SIG-M5 treated with dmso at 0.1 percent for 504 hours (cell line): ENCODE measurements around the gene REEP5.
A peak's percentile ranks its signal among the peaks of the same experiment; 100 is the strongest.
"Not testable (repeated sequence)": the region's sequence is repeated elsewhere in the genome, so short reads cannot be mapped to it uniquely, and the experiment has no call there.

Experiments used
- DNase-seq: peaks from one replicate; lab custom pipeline; 2025; ENCODE audit not compliant: unreplicated experiment; lab: John Stamatoyannopoulos, UW

The REEP5 gene

DNA sequence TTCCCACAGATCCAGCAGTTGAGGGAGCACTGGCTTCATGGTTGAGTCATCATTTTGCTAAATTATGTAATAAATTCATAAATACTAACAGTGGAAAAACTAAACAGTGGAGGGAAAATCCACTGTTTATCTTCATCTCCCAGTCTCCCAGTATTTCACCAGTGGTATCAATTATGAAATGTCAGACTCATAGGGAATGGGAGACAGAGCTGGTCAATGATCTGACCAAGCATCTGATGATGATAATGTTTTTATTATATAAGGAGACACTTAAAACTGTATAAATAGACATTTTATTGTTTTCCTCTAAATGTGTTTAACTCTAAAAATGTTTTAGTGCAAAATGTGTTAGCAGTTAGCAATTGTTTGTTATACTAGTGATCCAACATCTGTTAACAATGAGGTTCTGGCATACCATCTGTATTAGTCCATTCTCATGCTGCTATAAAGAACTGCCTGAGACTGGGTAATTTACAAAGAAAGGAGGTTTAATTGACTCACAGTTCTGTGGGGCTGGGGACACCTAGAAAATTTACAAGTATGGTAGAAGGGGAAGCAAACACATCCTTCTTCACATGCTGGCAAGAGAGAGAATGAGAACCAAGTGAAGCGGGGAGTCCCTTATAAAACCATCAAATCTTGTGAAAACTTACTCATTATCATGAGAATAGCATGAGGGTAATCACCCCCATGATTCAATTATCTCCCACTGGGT is 11.8 kb upstream of the REEP5 start:
- DNase-seq, result no peak

GRCh38 chr5:112933105-112933504 is 11.1 kb upstream of the REEP5 start:
- no peak for DNase-seq

- no peak for DNase-seq
Observed at GRCh38 chr5:112931473-112931872, 9.4 kb upstream of the REEP5 start.

- DNase-seq, result peak; percentile 95
Observed at GRCh38 chr5:112930082-112930344, 8.0 kb upstream of the REEP5 start.

DNA sequence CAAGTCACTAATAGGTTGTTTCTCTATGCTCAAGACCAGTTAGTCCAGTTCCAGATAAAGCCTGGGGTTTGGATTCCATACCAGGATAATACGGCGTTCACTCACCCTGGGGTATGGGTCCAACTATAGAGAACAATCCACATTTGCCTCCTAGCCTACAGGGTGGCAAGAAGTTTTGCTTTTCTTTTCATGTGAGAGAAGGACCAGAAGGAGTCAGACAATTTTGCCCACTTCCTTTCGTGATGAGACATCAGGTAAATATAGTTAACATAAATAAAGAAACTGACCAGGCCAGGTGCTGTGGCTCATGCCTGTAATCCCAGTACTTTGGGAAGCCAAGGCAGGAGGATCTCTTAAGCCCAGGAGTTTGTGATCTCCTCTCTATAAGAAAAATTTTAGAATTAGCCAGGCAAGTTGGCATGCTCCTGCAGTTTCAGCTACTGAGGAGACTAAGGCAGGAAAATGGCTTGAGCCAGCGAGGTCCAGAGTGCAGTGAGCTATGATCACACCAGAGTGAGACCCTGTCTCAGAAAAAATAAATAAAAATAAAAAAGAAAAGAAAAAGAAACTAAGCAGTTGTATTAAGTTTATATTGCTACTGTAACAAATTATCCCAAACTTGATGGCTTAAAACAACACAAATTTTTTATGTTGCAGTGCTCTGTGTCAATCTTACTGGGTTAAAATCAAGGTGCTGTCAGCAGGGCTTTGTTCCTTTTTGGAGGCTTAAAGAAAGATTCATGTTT is 7.5 kb upstream of the REEP5 start:
- no peak for DNase-seq

GRCh38 chr5:112923988-112924387 is 2.0 kb upstream of the REEP5 start:
- no peak for DNase-seq

DNA sequence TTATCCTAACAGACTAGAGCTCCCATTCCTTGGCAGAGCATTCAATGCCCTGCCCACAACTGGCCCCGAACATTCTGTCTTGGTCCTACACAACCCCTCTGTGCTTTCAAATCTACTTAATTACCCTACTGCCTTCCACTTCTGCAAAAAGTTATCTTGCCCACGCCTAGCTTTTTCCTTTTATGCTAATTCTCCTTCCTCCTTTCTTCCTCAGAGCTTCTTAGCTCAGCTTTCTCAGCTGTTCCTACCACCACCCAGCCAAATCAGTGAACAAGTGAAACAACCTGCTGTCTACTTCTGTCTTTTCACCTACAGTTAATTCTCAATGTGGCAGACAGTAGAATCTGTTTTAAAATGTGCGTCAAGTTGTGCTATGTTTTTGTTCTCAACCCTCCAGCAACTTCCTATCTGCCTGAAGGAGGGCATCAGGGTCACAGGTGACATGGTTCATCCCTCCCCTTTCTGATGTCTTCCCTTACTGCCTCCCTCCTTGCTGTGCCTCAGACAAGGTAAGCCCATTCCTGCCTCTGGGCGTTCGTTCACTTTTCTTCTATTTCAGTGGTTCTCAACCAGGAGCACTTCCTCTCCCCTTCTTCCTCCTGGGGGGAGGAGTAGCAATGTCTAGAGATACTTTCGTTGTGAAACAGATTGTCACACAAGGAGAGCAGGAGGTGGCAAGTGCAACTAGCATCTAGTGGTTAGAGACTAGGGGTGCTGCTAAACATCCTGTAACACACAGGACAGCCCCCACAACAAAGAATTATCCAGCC is 1.3 kb upstream of the REEP5 start:
- peak; percentile 91 for DNase-seq

DNA sequence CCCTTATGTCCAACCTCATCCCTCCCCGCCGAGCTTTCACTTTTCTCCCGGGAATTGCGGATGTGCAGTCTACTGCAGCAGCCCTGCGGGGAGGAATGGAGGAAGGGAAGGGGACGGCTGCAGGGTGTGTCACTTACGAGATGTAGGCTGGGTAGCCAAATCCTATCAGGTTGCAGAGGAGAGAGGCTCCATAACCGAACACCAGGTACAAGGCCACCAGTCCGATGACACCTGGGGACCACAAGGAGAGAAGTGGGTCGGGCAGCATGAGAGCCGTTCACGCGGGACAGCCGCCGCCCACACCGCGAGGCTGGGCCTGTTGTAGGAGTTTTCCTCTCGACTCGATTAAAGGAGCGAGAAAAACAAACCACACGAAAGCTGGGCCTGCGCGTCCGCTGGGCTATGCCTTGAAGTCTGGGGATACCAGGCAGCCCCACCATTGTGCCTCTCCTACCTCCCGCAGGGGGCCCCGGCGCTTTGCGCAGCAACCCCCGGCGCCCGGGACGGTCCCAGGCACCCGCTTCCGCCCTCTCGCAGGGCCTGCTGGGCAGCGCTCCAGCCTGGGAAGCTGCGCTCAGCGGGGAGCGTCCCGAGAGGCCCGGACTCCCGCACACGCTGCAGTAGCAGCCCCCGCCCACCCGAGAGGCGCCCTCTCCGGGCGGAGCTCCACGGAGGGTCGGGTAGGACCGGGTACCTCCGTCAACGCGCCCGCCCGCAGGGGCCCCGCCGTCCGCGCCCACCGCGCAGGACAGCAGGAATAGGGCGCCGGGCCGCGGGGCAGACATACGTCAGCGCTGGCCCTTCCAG is 798 bp downstream of the REEP5 start:
- DNase-seq, result peak; percentile 54

DNA sequence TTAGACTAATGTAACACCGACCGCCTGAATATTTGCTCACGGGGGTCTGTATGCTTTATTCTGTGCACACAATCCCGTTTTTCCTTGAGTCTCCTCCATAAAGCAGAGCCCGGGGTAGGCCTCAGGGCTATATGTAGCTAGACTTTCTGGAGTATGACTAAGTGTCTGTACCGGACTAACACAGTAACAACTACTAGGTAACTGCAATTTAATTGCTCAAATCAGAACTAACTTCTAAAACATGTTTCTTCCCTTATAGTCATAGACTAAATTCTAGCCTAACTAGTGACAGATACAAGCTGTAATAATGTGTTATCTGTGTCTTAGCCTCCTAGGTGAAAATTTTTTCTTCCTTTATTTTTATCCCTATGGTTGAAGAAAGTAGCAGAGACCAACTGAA is 2.1 kb downstream of the REEP5 start:
- no peak for DNase-seq

DNA sequence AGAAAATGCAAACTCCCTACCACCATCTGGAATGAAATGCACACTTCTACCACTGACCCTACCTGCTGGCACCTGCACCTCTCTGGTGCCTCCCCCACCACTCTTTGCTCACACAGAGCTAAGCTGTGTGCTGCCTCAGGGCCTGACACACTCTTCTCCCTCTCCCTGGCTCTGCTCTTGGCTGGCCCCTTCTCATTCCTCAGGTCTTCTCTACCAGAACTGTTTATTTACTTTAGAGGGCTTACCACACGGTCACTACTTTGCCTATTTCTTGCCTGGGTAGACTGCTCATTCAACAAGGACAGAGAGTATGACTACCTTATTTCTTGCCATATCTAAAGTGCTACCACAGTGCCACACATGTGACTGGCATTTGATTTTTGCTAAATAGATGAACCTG is 3.3 kb downstream of the REEP5 start:
- DNase-seq, result no peak

- DNase-seq, result no peak
Observed at GRCh38 chr5:112918136-112918535, 3.9 kb downstream of the REEP5 start.

DNA sequence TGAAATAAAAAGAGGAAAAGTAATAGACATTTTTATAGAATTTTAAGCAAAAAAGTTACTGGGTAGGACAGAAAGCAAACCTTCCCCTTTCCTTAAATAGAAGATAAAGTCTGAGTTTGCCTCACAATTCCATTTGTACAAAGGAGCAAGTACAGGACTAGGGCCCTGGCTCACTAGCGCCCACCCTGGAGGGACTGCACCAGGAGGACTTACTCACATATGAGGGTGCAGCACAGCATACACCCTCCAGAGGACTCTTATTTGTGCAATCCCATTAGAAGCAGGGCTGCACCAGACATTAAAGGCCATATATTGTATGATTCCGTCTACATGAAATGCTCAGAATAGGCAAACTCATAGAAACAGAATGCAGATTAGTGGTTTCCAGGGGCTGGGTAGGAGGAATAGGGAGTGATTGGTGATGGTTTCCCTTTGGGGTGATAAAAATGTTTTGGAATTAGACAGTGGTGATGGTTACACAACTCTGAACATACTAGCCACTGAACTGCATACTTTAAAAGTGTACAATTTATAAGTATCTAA is 4.5 kb downstream of the REEP5 start:
- peak; percentile 25 for DNase-seq

DNA sequence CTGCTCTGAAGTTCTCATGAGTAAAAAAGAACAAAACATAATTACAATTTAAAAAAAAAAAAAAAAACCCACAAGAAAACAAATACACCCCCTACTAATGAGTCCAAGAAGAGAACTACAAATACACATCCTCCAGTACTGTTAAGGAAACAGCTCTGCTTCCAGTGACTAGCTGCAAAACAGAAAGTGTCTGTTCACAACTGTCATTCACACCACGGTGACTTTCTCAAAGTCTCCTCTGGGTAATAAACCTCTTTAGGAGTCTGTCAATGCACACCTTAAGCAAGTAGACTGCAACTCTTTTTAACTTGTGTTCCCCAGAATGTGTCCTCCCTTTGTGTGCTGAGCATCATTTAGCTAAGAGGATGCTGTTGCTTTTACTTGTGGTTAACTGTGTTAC is 6.2 kb downstream of the REEP5 start:
- no peak for DNase-seq

DNA sequence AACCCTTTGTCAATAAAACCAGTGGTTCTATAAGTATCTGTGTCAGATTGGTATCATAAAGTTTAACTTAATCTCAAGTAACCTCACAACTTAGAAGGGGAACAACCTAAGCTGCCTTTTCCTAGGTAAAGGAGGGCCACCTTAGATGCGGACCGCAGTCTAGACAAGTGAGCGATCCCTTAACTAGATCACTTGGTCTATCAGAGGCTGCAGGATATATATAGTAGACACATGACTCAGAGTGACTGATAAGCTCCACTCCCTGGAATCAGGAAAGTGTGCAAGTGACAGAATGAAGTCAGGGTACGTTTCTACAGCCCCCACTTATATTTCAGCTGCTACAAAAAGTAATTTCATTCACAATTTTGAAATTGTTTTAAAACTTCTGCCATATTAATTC is 7.4 kb downstream of the REEP5 start:
- no peak for DNase-seq

- DNase-seq, result no peak
Observed at GRCh38 chr5:112910529-112910928, 11.5 kb downstream of the REEP5 start.

DNA sequence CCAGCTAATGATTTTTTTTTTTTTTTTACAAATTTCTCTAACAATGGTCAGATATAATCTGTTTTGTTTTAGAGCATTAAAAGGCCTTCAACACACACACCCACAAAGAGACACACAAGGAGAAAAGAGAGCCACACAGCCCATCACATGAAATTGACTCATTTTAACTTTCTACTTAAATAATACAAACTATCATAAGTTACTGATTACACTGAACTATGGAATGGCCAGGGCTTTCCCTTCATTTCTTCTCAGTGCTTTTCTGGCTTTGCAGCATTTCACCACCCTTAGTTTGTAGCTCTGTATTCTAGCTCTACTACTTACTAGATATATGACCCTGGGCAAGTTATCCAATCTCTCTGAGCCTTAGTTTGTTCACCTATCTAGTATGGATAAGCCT is 13.2 kb downstream of the REEP5 start:
- no peak for DNase-seq

- DNase-seq, result no peak
Observed at GRCh38 chr5:112907166-112907631, 14.8 kb downstream of the REEP5 start.

DNA sequence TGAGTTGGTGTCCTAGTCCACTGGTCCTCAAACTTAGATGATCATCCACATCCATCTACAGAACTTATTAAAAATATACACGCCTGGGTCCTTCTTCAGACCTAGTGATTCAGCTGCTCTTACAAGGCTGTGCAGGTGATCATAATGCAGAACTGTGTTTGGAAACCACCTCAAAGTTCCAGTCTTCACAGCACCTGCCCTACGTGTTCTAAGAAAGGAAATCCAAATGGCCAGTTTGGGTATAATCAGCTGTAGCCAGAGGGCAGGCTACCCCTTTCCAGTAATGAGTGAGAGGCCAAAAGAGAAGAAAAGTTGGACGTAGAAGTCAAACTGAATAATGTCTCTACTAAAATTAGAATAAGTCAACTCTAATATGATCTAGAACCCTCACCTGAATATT is 15.4 kb downstream of the REEP5 start:
- no peak for DNase-seq

DNA sequence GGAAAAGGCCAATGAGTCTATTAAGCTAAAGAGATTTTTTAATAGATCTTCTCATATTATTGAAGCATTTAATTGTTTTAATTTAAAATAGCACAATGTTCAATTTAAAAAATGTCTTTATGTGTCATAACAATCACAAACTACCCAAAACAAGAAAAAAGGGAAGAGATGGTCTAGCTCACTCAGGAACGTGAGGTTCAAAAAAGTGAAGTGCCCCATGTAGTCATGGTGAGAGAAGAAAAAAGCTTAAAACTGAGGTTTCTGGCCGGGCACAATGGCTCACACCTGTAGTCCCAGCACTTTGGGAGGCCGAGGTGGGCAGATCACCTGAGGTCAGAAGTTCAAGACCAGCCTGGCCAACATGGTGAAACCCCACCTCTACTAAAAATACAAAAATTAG is 17.0 kb downstream of the REEP5 start:
- not testable (repeated sequence) for DNase-seq

- DNase-seq, result no peak
Observed at GRCh38 chr5:112902561-112902960, 19.5 kb downstream of the REEP5 start.

GRCh38 chr5:112895682-112896081 is 26.3 kb downstream of the REEP5 start:
- DNase-seq, result no peak
